Activated CD8-positive, alpha-beta memory T cell treated with anti-CD3 and anti-CD28 coated beads for 4 hours (primary cell): Measurements from ENCODE around the gene RFWD3.
"Not testable (repeated sequence)": the region's sequence is repeated elsewhere in the genome, so short reads cannot be mapped to it uniquely, and the experiment has no call there.

Source experiments
- DNase-seq, 2 donors: peaks; one replicate each; pipeline ENCODE4 v3.0.0-alpha.2; 2020; ENCODE audit warnings: low read depth in 2 of 2

The RFWD3 gene

GRCh38 chr16:74661064-74661463 is 5.6 kb downstream of the RFWD3 start:
- no peak for DNase-seq

DNA sequence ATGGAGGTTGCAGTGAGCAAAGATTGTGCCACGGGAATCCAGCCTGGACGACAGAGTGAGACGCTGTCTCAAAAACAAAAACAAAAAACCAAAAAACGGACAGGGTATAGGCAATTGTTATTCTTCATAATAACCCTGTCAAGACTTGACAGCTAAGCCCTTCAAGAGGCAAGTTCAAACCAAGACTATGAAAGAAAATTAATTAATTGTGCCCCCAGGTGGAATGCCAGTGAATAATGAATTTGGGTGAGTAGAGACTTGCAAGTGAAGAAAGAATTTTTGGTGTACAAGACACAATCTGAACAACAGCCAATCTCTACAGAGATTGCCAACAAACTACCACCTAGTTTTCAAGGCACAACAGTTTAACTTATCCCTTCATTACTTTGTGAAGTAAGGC is 6.3 kb downstream of the RFWD3 start:
- no peak for DNase-seq

- DNase-seq, result no peak
These were observed 7.6 kb downstream of the RFWD3 start for GRCh38 chr16:74659041-74659440.

- no peak for DNase-seq
These were observed 8.6 kb downstream of the RFWD3 start for GRCh38 chr16:74657870-74658642.

DNA sequence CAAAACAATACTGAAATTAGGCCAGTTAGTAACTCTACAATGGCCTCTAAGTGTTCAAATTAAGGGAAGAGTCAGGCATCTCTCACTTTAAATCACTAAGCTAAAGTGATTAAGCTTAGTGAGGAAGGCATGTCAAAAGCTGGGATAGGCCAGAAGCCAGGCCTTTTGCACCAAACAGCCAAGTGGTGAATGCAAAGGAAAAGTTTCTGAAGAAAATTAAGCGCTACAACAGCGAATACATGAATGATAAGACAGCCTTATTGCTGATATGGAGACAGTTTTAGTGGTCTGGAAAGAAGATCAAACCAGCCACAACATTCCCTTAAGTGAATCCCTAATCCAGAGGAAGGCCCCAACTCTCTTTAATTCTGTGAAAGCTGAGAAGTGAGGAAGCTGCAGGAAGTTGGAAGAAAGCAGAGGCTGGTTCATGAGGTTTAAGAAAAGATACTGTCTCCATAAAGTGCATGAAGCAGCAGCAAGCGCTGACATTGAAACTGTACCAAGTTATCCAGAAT is 12.1 kb downstream of the RFWD3 start:
- no peak for DNase-seq

DNA sequence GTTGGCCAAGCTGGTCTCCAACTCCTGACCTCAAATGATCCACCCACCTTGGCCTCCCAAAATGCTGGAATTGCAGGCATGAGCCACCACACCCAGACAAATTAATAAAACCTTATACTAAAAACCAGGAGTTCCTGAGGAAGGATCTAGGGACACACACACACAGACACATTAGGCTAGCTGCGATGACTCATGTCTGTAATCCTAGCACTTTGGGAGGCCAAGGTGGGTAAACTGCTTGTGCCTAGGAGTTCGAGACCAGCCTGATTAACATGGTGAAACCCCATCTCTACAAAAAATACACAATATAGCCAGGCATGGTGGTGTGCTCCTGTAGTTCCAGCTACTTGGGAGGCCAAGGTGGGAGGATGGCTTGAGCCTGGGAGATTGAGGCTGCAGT is 13.8 kb downstream of the RFWD3 start:
- not testable (repeated sequence) for DNase-seq

DNA sequence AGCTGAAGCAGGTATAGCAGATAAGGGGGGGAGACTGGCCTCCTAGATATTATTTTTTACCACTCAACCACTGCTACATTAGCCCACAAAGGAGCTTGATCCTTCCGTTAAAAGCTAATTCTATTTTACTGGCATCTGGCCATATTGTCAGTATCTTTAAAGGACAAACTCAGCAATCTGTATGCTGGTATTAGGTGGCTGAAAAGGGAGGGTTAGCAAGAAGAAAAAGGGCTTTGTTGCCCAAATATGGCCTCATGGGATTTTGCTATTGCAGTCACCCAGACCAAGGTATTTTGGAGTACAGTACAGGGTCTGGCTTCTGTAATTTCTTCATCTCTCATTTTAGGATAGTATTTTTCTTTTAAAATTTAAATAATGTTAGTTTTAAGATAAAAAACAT is 14.4 kb downstream of the RFWD3 start:
- no peak for DNase-seq

GRCh38 chr16:74651841-74652240 is 14.8 kb downstream of the RFWD3 start:
- DNase-seq, result no peak

DNA sequence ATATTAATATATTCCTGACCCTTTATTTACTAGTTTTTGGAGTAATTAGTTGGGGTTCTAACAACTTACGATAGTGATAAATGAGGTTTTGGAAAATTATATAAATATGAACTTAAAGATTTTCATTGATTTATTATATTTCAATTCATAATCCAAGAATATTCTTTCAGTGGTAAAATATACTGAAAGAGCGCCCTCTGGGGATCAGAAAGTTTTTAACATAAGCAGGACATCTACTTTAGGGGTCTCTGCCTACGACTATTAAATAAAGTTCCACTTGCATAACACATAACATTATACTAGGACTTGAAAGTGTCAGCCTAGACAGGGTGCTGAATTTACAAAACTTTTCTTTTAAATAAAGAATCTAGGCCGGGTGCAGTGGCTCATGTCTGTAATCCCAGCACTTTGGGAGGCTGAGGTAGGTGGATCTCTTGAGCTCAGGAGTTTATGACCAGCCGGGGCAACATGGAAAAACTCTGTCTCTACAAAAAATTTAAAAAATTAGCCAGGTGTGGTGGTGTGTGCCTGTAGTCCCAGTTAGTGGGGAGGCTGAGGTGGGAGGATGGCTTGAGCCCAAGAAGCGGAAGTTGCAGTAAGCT is 15.6 kb downstream of the RFWD3 start:
- no peak for DNase-seq

DNA sequence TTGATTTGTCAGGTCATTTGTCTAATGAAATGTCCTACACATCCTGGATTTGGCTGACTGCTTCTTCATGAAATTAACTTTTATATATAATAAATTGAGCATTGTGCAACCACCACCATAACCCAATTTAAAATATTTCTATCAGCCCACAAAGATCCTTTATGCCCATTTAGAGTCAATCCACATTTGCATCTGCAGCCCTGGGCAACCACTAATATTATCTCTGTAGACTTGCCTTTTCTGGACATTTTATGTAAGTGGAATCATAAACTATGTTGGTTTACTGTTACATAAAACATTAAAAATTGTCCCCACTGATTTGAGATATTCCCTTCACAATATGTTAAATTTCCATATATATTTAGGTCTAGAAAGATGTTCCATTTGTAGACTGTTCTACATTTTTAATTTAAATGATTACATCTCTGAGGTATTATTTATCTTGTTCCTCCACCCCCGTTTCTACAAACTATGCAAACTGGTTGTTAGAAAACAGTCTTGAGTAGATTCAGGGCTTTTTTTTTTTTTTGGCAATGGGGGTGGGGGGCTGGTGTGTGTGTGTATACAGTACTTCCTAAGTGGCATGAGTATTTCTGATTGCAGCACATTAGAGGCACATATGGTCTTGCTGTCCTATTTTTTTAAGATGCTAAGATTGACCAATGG is 16.7 kb downstream of the RFWD3 start:
- no peak for DNase-seq

DNA sequence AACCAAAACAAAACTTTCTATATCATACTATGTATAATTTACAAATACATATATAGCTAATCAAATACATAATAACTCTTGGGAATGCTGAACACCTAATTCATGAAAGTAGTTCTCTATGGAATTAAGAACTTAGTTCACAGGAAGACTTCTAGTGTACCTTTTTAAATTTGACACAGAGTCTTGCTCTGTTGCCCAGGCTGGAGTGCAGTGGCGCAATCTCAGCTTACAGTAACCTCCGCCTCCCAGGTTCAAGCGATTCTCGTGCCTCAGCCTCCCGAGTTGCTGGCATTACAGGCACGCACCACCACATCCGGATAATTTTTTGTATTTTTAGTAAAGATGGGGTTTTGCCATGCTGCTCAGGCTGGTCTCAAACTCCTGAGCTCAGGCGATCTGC is 24.7 kb downstream of the RFWD3 start:
- DNase-seq, result no peak

GRCh38 chr16:74637742-74638453 is 28.8 kb downstream of the RFWD3 start:
- DNase-seq, result no peak

DNA sequence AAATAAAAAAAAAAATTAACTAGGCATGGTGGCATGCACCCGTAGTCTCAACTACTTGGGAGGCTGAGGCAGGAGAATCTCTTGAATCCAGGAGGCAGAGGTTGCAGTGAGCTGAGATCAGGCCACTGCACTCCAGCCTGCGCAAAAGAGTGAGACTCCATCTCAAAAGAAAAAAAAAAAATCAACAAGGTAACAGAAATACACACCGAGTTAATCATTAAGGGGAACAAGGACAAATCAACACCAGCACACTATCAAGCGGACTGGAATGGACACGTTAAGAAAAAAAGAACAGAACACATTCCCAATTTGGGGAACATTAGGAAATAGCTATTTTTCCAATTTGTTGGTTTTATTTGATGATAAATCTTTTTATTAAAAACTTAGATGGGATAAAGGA is 31.4 kb downstream of the RFWD3 start:
- no peak for DNase-seq

DNA sequence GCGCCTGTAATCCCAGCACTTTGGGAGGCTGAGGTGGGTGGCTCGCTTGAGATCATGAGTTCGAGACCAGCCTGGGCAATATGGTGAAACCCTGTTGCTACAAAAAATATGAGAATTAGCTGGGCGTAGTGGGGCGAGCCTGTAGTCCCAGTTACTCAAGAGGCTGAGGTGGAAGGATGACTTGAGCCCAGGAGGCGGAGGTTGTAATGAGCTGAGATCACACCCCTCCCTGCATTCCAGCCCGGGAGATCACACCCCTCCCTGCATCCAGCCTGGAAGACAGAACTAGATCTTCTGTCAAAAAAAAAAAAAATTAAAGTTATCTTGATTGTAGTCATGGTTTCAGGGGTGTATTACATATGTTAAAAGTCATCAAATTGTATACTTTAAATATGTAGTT is 33.0 kb downstream of the RFWD3 start:
- no peak for DNase-seq

- DNase-seq, result no peak
These were observed 39.0 kb downstream of the RFWD3 start for GRCh38 chr16:74627506-74628220.

GRCh38 chr16:74626741-74627416 is 39.8 kb downstream of the RFWD3 start:
- DNase-seq, result no peak

DNA sequence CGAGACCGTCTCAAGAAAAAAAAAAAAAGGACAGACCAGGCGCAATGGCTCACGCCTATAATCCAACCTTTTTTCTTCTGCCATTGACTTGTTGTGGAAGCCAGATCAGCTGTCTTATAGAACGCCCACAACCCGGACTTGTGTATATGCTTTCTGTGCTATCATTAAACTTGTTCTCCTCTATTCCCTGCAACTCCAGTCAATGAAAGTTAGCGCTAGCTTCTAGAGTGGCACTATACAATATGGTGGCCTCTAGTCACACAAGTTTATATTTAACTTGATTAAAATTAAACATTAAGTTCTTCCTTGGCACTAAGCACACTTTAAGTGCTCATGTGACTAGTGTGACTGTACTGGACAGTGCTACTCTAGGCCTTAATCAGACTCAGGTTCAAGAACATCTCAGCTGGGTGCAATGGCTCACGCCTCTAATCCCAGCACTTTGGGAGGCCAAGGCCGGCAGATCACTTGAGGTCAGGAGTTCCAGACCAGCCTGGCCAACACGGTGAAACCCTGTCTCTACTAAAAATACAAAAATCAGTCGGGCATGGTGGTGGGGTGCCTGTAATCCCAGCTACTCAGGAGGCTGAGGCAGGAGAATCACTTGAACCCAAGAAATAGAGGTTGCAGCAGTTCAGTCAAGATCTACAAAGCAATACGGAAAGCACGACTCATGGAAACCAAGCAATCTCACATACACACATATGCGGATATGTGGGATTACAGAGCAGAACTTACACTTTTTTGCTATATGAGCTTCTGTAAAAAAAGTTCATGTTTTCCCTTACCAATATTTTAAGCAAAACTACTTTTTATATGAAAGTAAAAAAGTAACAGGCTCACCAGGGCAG is 41.0 kb downstream of the RFWD3 start:
- DNase-seq, result no peak

GRCh38 chr16:74623839-74624235 is 42.8 kb downstream of the RFWD3 start:
- no peak for DNase-seq

GRCh38 chr16:74623214-74623838 is 43.4 kb downstream of the RFWD3 start:
- DNase-seq, result no peak

GRCh38 chr16:74622005-74622404 is 44.7 kb downstream of the RFWD3 start:
- no peak for DNase-seq
